ENCODE results near the gene ZNF423. TPM values are rescaled to one million over a fixed set of nuclear protein-coding genes. Genes with fewer than 3 reads are reported as not detected.

ZNF423 gene
- total and polyA plus RNA-seq, 4 donors, result 1.1 to 14.8 (median 3.3) TPM

DNA sequence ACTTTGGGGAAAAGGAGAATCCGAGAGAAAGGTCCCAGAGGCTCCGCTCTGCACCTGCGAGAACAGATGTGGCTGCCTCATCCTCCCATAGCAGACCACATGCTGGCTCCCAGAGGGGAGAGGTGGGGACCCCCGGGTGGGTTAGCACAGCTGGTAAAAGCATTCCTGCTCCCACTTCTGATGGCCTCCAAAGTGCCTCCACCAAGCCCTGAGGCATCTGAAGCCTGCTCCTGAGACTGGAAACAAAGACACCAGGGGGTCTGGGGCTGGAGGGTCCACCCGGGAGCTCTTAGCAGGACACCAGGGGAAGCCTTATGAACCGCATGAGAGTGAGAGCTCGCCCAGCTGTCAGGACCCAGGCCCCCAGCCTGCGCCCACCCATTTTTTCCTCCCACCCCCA lies 46.4 kb downstream of the ZNF423 start:
- ATAC-seq (ENCODE audit: insufficient read depth, low FRiP score), result no peak

DNA sequence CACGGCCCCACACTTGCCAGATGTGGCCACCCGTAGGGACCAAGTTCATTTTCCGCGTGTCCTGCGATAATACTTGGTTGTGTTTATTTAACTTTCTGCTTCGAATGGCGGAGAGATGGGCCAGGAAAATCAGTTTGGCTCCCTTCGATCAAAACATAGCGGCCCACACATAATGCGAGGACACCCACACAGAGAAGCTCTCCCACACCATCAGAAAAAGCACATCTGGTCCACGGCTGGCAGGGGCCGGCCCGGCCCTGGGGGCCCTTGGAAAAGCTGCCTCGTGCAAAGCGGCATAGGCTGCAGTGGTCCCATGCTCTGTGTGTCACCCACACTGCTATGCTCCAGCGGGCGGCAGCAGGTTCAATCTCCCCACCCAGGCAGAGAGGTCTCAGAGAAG lies 46.9 kb downstream of the ZNF423 start:
- H3K4me1 ChIP-seq (ENCODE audit: control insufficient read depth in 5 of 5, insufficient read depth in 5 of 5, low read length in 5 of 5), result peaks cover 0 to 73% (median 25%) of the 10 kb centered on the region in 5 donors
- H3K27ac ChIP-seq (ENCODE audit: low read depth in 1 of 2, low read length in 1 of 2), result no peak overlapping the region
- no peak for ATAC-seq (ENCODE audit: insufficient read depth, low FRiP score)
- TF ChIP-seq, protein P1, sequence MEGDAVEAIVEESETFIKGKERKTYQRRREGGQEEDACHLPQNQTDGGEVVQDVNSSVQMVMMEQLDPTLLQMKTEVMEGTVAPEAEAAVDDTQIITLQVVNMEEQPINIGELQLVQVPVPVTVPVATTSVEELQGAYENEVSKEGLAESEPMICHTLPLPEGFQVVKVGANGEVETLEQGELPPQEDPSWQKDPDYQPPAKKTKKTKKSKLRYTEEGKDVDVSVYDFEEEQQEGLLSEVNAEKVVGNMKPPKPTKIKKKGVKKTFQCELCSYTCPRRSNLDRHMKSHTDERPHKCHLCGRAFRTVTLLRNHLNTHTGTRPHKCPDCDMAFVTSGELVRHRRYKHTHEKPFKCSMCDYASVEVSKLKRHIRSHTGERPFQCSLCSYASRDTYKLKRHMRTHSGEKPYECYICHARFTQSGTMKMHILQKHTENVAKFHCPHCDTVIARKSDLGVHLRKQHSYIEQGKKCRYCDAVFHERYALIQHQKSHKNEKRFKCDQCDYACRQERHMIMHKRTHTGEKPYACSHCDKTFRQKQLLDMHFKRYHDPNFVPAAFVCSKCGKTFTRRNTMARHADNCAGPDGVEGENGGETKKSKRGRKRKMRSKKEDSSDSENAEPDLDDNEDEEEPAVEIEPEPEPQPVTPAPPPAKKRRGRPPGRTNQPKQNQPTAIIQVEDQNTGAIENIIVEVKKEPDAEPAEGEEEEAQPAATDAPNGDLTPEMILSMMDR (IDR thresholded peaks at IDR 0.05; ENCODE audit: control extremely low read depth, extremely low read depth), result no peak
- 83 to 93% methylated on average over 17 of the region's 17 CpGs for WGBS, 2 donors
- H3K9ac ChIP-seq (ENCODE audit: insufficient read depth in 1 of 2, low read length in 2 of 2), result no peak overlapping the region
- no peaks in the 10 kb centered on the region for H3K27me3 ChIP-seq (ENCODE audit: control insufficient read depth in 3 of 3, insufficient read depth in 3 of 3, low read length in 2 of 3)
- DNase-seq, result peak; percentile 66 to 88 (median 78)
- no peak overlapping the region for H3K4me3 ChIP-seq
- H3K9me3 ChIP-seq (ENCODE audit: control insufficient read depth in 4 of 4, insufficient read depth in 3 of 4, low read length in 3 of 4), result peaks cover 0 to 3% (median 0%) of the 10 kb centered on the region in 4 donors
- no peaks in the 10 kb centered on the region for H3K36me3 ChIP-seq (ENCODE audit: control insufficient read depth in 4 of 4, insufficient read depth in 4 of 4, low read length in 4 of 4)

More for the DNA sequence above, 46.4 kb downstream of the ZNF423 start:
- TF ChIP-seq, protein P1 (IDR thresholded peaks at IDR 0.05; ENCODE audit: control extremely low read depth, extremely low read depth), result no peak
- Histone ChIP-seq H3K27ac (ENCODE audit: low read depth in 1 of 2, low read length in 1 of 2) (no peak overlapping the region), H3K9ac (ENCODE audit: insufficient read depth in 1 of 2, low read length in 2 of 2) (no peak overlapping the region), H3K27me3 (ENCODE audit: control insufficient read depth in 3 of 3, insufficient read depth in 3 of 3, low read length in 2 of 3) (no peaks in the 10 kb centered on the region), H3K4me3 (no peak overlapping the region), H3K36me3 (ENCODE audit: control insufficient read depth in 4 of 4, insufficient read depth in 4 of 4, low read length in 4 of 4) (no peaks in the 10 kb centered on the region), H3K9me3 (ENCODE audit: control insufficient read depth in 4 of 4, insufficient read depth in 3 of 4, low read length in 3 of 4) (peaks cover 0 to 3% (median 0%) of the 10 kb centered on the region in 4 donors), H3K4me1 (ENCODE audit: control insufficient read depth in 5 of 5, insufficient read depth in 5 of 5, low read length in 5 of 5) (peaks cover 0 to 75% (median 25%) of the 10 kb centered on the region in 5 donors)
- 90 to 93% methylated on average over 8 of the region's 8 CpGs for WGBS, 2 donors
- no peak for DNase-seq

DNA sequence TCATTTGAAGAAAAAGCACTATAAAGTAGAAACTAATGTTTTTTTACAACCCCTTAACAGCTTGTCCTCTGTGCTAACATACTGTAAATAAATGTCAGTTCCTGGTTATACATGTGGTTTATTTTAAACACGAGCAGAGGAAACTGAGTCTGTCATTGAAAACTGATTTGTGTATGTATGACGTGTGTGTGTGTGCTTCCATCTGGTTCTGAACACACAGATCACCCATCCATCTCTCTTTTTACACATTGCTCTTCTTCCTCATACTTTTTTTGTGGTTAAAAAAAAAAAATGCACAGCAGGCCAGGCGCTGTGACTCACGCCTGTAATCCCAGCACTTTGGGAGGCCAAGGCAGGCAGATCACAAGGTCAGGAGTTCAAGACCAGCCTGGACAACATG lies 49.5 kb downstream of the ZNF423 start:
- 21 to 34% methylated on average over 4 of the region's 4 CpGs for WGBS, 2 donors
- peaks cover 0 to 3% (median 0%) of the 10 kb centered on the region in 4 donors for H3K9me3 ChIP-seq (ENCODE audit: control insufficient read depth in 4 of 4, insufficient read depth in 3 of 4, low read length in 3 of 4)
- H3K27ac ChIP-seq (ENCODE audit: low read depth in 1 of 2, low read length in 1 of 2), result no peak overlapping the region
- TF ChIP-seq, protein P1 (IDR thresholded peaks at IDR 0.05; ENCODE audit: control extremely low read depth, extremely low read depth), result no peak
- no peaks in the 10 kb centered on the region for H3K27me3 ChIP-seq (ENCODE audit: control insufficient read depth in 3 of 3, insufficient read depth in 3 of 3, low read length in 2 of 3)
- H3K36me3 ChIP-seq (ENCODE audit: control insufficient read depth in 4 of 4, insufficient read depth in 4 of 4, low read length in 4 of 4), result peaks cover 0 to 3% (median 0%) of the 10 kb centered on the region in 4 donors
- H3K9ac ChIP-seq (ENCODE audit: insufficient read depth in 1 of 2, low read length in 2 of 2), result no peak overlapping the region
- peak; percentile 71 to 97 (median 89) for DNase-seq
- no peak overlapping the region for H3K4me3 ChIP-seq
- ATAC-seq (ENCODE audit: insufficient read depth, low FRiP score), result no peak
- peaks cover 0 to 55% (median 16%) of the 10 kb centered on the region in 5 donors for H3K4me1 ChIP-seq (ENCODE audit: control insufficient read depth in 5 of 5, insufficient read depth in 5 of 5, low read length in 5 of 5)

DNA sequence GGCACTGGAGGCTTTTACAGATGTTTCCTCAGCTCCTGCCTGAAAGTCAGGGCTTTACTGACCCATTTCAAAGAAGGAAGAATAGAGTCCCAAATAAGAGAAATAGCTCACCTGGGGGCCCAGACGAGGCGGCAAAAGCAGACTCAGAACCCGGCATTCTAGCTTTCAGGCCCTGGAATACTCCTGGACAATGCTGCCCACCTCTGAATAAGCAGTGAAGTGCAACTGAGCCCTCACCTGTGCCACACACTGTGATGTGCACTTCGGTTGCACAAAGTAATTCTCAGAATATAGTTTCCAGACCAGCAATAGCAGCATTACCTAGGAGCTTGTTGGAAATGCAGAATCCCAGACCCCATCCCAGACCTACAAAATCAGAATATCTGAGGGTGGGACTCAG lies 54.6 kb downstream of the ZNF423 start:
- TF ChIP-seq, protein P1 (IDR thresholded peaks at IDR 0.05; ENCODE audit: control extremely low read depth, extremely low read depth), result no peak
- Histone ChIP-seq H3K27ac (ENCODE audit: low read depth in 1 of 2, low read length in 1 of 2) (no peak overlapping the region), H3K4me3 (no peak overlapping the region), H3K4me1 (ENCODE audit: control insufficient read depth in 5 of 5, insufficient read depth in 5 of 5, low read length in 5 of 5) (peaks cover 0 to 6% (median 2%) of the 10 kb centered on the region in 5 donors), H3K36me3 (ENCODE audit: control insufficient read depth in 4 of 4, insufficient read depth in 4 of 4, low read length in 4 of 4) (peaks cover 0 to 8% (median 2%) of the 10 kb centered on the region in 4 donors), H3K9me3 (ENCODE audit: control insufficient read depth in 4 of 4, insufficient read depth in 3 of 4, low read length in 3 of 4) (peaks cover 0 to 3% (median 0%) of the 10 kb centered on the region in 4 donors), H3K9ac (ENCODE audit: insufficient read depth in 1 of 2, low read length in 2 of 2) (no peak overlapping the region), H3K27me3 (ENCODE audit: control insufficient read depth in 3 of 3, insufficient read depth in 3 of 3, low read length in 2 of 3) (no peaks in the 10 kb centered on the region)
- ATAC-seq (ENCODE audit: insufficient read depth, low FRiP score) (no peak), DNase-seq (no peak)
- WGBS, 2 donors, result 84 to 90% methylated on average over 4 of the region's 4 CpGs

All from lung (tissue), 12 donors.